Esophagus muscularis mucosa (tissue), 4 donors: Measurements from ENCODE around the gene FASTKD3.

Experiments used
- EP300 ChIP-seq: sonication (generic); formaldehyde crosslinking; IDR thresholded peaks from one replicate; pipeline ENCODE4 v1.6.1; 2017; ENCODE audit warnings: antibody characterized with exemption
- POLR2A ChIP-seq: fragments of 450-650 bp; IDR thresholded peaks from one replicate; pipeline ENCODE4 v1.6.1; 2017; ENCODE audit warnings: antibody characterized with exemption, moderate library complexity, mild to moderate bottlenecking, low read depth
- POLR2AphosphoS5 ChIP-seq, 2 donors: sonication (generic); formaldehyde crosslinking; IDR thresholded peaks; one replicate each; pipeline ENCODE4 v1.6.1; 2017; ENCODE audit warnings: antibody characterized with exemption in 2 of 2
- TF ChIP-seq, protein P1 (sequence below), 3 experiments: fragments of 200-600 bp in 2 of 3; fragments of 450-650 bp in 1 of 3; sonication (generic) in 2 of 3; IDR thresholded peaks; one replicate each; pipeline ENCODE4 v1.5.1; 2017 to 2019; ENCODE audit warnings: antibody characterized with exemption in 3 of 3, mild to moderate bottlenecking in 2 of 3, moderate library complexity in 1 of 3

DNA sequence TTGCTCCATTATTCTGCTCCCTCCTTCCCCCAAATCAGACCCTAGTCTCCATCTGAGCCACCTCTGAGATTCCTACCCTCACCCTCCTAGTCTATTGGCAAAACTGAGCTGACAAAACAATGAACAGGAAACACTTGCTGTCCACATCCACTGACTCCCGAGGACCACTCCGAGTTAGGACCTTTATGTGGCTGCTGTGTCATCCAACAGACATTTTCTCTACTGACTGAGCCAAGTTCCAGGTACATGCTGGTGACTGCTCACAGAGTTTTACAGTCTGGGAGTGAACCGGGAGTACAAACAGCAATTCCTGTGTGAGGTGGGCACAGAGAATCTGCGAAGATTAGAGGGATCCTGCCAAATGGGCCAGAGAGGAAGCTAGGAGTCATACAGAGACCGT lies 57.1 kb downstream of the FASTKD3 start:
- no peak for TF ChIP-seq EP300
- TF ChIP-seq, protein P1, sequence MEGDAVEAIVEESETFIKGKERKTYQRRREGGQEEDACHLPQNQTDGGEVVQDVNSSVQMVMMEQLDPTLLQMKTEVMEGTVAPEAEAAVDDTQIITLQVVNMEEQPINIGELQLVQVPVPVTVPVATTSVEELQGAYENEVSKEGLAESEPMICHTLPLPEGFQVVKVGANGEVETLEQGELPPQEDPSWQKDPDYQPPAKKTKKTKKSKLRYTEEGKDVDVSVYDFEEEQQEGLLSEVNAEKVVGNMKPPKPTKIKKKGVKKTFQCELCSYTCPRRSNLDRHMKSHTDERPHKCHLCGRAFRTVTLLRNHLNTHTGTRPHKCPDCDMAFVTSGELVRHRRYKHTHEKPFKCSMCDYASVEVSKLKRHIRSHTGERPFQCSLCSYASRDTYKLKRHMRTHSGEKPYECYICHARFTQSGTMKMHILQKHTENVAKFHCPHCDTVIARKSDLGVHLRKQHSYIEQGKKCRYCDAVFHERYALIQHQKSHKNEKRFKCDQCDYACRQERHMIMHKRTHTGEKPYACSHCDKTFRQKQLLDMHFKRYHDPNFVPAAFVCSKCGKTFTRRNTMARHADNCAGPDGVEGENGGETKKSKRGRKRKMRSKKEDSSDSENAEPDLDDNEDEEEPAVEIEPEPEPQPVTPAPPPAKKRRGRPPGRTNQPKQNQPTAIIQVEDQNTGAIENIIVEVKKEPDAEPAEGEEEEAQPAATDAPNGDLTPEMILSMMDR (IDR thresholded peaks at IDR 0.05) = no peak
- TF ChIP-seq POLR2AphosphoS5 (IDR thresholded peaks at IDR 0.05) = no peak
- no peak for TF ChIP-seq POLR2A
